ENCODE measurements around the gene SCN1A. TPM values are rescaled to one million over a fixed set of nuclear protein-coding genes. Genes with fewer than 3 reads are reported as not detected.
"Not testable (repeated sequence)": the region's sequence is repeated elsewhere in the genome, so short reads cannot be mapped to it uniquely, and the experiment has no call there.

SCN1A gene
- total RNA-seq, 1 donor from 2014 or later: not detected

DNA sequence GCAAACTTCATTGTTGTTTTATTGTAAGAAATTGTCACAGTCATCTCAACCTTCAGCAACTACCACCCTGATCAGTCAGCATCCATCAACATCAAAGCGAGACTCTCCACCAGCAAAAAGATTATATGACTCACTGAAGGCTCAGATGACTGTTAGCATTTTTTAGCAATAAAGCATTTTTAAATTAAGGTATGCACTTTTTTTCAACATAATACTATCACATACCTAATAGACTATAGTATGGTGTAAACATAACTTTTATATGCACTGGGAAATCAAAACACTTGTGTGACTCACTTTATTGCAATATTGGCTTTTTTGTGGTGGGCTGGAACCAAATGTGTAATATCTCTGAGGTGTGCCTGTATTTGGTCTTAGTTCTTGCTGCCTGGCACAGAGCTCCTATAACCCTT is 15.6 kb downstream of the SCN1A start:
- TF ChIP-seq, protein P1, sequence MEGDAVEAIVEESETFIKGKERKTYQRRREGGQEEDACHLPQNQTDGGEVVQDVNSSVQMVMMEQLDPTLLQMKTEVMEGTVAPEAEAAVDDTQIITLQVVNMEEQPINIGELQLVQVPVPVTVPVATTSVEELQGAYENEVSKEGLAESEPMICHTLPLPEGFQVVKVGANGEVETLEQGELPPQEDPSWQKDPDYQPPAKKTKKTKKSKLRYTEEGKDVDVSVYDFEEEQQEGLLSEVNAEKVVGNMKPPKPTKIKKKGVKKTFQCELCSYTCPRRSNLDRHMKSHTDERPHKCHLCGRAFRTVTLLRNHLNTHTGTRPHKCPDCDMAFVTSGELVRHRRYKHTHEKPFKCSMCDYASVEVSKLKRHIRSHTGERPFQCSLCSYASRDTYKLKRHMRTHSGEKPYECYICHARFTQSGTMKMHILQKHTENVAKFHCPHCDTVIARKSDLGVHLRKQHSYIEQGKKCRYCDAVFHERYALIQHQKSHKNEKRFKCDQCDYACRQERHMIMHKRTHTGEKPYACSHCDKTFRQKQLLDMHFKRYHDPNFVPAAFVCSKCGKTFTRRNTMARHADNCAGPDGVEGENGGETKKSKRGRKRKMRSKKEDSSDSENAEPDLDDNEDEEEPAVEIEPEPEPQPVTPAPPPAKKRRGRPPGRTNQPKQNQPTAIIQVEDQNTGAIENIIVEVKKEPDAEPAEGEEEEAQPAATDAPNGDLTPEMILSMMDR (IDR thresholded peaks at IDR 0.05): no peak
- Mint-ChIP-seq H3K9me3 (ENCODE audit: unreplicated experiment) (peaks cover 5% of the 10 kb centered on the region), H3K27me3 (ENCODE audit: unreplicated experiment) (no peaks in the 10 kb centered on the region), H3K27ac (ENCODE audit: unreplicated experiment) (no peak overlapping the region), H3K4me1 (ENCODE audit: unreplicated experiment) (no peaks in the 10 kb centered on the region), H3K4me3 (ENCODE audit: unreplicated experiment) (no peak overlapping the region), H3K36me3 (ENCODE audit: unreplicated experiment) (no peaks in the 10 kb centered on the region)
- no peak for DNase-seq (ENCODE audit: extremely low spot score, unreplicated experiment)

DNA sequence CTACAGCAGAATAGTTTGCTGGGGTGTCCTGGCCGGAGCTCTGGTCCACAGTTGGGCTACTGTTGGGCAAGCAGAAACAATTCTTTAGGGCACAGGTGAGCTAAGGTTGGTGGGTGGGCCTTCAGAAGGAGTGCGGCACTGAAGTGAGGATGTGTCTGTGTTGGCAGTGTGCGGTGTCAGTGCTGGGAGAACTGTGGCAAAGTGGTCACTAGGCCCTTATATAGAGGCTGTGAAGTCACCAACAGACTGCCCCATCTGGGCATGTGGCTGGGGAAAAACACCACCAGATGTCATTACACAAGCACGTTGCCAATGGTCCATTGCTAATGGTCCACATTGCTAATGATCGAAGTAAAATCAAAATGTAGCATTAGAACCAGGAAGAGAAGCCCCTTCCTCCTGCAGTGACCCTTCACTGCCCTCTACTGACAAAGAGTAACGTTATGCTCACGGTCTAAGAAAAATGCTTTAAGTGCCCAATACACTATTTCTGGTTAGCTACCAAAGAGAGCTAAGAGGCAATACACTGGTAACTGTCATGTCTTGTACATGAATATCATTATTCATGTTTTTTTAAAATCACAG is 21.3 kb downstream of the SCN1A start:
- Mint-ChIP-seq H3K36me3 (ENCODE audit: unreplicated experiment) (no peaks in the 10 kb centered on the region), H3K4me1 (ENCODE audit: unreplicated experiment) (no peaks in the 10 kb centered on the region), H3K27me3 (ENCODE audit: unreplicated experiment) (no peaks in the 10 kb centered on the region), H3K4me3 (ENCODE audit: unreplicated experiment) (no peak overlapping the region), H3K9me3 (ENCODE audit: unreplicated experiment) (peaks cover 8% of the 10 kb centered on the region), H3K27ac (ENCODE audit: unreplicated experiment) (no peak overlapping the region)
- TF ChIP-seq, protein P1 (IDR thresholded peaks at IDR 0.05): peak; percentile 44
- DNase-seq (ENCODE audit: extremely low spot score, unreplicated experiment): no peak

DNA sequence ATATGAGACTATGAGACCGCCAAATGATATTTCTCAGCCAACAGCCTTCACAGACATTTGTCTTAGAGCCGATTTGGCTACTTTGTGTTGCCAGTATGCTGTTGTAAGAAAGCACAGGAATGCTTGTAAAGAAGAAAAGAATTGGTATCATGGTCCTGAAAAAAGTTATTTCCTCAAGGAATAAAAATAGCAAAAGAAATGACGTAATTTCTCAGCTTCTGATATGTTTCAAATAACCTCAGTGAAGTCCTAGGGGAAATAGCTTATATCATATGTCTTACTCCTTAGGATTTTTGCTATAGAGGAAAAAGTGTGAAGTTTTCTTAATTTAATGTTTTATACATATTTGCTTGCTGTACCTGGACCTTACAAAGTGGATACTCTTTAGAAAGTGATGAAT is 23.0 kb downstream of the SCN1A start:
- TF ChIP-seq, protein P1 (IDR thresholded peaks at IDR 0.05): no peak
- H3K27me3 Mint-ChIP-seq (ENCODE audit: unreplicated experiment): no peaks in the 10 kb centered on the region
- DNase-seq (ENCODE audit: extremely low spot score, unreplicated experiment): no peak
- H3K4me1 Mint-ChIP-seq (ENCODE audit: unreplicated experiment): no peaks in the 10 kb centered on the region
- H3K9me3 Mint-ChIP-seq (ENCODE audit: unreplicated experiment): peaks cover 4% of the 10 kb centered on the region
- H3K27ac Mint-ChIP-seq (ENCODE audit: unreplicated experiment): no peak overlapping the region
- H3K4me3 Mint-ChIP-seq (ENCODE audit: unreplicated experiment): no peak overlapping the region
- no peaks in the 10 kb centered on the region for H3K36me3 Mint-ChIP-seq (ENCODE audit: unreplicated experiment)

DNA sequence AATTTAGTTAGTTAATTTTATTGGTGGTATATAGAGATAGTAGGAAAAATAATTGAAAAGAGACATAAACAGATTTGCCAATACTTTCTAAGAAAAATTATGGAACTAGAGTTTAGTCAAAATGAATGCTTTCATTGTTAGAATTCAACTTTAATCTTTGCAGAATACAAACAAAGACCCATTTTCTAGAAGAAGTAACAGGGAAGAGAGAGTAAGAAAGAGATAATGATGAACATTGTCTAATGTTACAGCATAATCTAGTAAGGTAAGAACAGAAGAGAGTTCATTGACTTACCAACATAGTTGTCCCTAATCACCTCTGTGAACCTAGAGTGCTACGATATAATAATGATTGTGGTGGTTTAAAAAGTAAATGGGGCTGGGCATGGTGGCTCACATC is 23.7 kb downstream of the SCN1A start:
- Mint-ChIP-seq H3K27ac (ENCODE audit: unreplicated experiment) (no peak overlapping the region), H3K9me3 (ENCODE audit: unreplicated experiment) (peaks cover 4% of the 10 kb centered on the region), H3K4me1 (ENCODE audit: unreplicated experiment) (no peaks in the 10 kb centered on the region), H3K36me3 (ENCODE audit: unreplicated experiment) (no peaks in the 10 kb centered on the region), H3K4me3 (ENCODE audit: unreplicated experiment) (no peak overlapping the region), H3K27me3 (ENCODE audit: unreplicated experiment) (no peaks in the 10 kb centered on the region)
- TF ChIP-seq, protein P1 (IDR thresholded peaks at IDR 0.05): no peak
- DNase-seq (ENCODE audit: extremely low spot score, unreplicated experiment): no peak

DNA sequence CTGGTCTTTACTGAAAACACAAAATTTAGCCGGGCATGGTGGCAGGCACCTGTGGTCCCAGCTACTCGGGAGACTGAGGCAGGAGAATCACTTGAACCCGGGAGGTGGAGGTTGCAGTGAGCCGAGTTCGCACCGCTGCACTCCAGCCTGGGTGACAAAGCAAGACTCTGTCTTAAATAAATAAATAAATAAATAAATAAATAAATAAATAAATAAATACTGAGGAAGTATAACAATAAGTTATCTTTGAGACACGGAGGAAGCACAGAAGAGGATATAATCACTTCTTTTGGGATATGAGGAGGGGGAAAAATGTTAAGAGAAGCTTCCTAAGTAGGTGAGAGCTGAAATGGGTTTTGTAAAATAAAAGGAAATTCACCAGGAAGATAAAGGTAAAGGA is 24.5 kb downstream of the SCN1A start:
- not testable (repeated sequence) for DNase-seq (ENCODE audit: extremely low spot score, unreplicated experiment); H3K27me3 Mint-ChIP-seq (ENCODE audit: unreplicated experiment); H3K4me3 Mint-ChIP-seq (ENCODE audit: unreplicated experiment); H3K4me1 Mint-ChIP-seq (ENCODE audit: unreplicated experiment); H3K27ac Mint-ChIP-seq (ENCODE audit: unreplicated experiment); H3K9me3 Mint-ChIP-seq (ENCODE audit: unreplicated experiment); H3K36me3 Mint-ChIP-seq (ENCODE audit: unreplicated experiment)

DNA sequence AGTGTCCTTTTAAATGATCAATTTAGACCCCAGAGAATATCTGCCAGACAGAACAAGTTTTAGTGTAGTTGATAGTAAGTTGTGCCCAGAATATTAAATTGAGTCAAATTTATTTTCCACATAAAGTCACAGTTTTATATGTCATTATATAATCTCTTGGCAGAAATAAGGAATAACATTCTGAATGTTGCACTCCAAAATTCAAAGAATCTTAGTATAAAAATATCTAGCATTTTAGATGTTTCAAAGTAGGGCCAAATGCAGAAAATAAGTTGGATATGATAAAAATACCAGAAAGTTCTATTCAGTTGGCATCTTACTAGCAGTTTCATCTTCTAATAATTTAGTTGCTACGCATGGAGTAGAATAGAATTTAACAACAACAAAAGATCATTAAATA is 33.5 kb downstream of the SCN1A start:
- H3K4me3 Mint-ChIP-seq (ENCODE audit: unreplicated experiment): no peak overlapping the region
- H3K4me1 Mint-ChIP-seq (ENCODE audit: unreplicated experiment): peaks cover 4% of the 10 kb centered on the region
- H3K27me3 Mint-ChIP-seq (ENCODE audit: unreplicated experiment): no peaks in the 10 kb centered on the region
- no peak for DNase-seq (ENCODE audit: extremely low spot score, unreplicated experiment)
- no peaks in the 10 kb centered on the region for H3K9me3 Mint-ChIP-seq (ENCODE audit: unreplicated experiment)
- H3K27ac Mint-ChIP-seq (ENCODE audit: unreplicated experiment): no peak overlapping the region
- H3K36me3 Mint-ChIP-seq (ENCODE audit: unreplicated experiment): no peaks in the 10 kb centered on the region
- TF ChIP-seq, protein P1 (IDR thresholded peaks at IDR 0.05): no peak
